HG03196 (cell line): ENCODE data around the gene EAPP.
"Not testable (repeated sequence)": the region's sequence is repeated elsewhere in the genome, so short reads cannot be mapped to it uniquely, and the experiment has no call there.

ENCODE experiments used
- ATAC-seq: cut with Tn5 transposase; IDR thresholded peaks from one replicate; pipeline ENCODE4 v1.9.1; 2021; ENCODE audit not compliant: unreplicated experiment

The EAPP gene

GRCh38 chr14:34539407-34540180 is at the start of gene EAPP:
Gene EAPP, minus strand, starts transcription at chr14:34539701. Its CDS starts 73 bp downstream, at chr14:34539628.
- ATAC-seq, result peak; percentile 98

- no peak for ATAC-seq
Observed at GRCh38 chr14:34583525-34583924, 44.0 kb upstream of the EAPP start.

- ATAC-seq, result no peak
Observed at GRCh38 chr14:34582117-34582680, 42.7 kb upstream of the EAPP start.

GRCh38 chr14:34580381-34580780 is 40.9 kb upstream of the EAPP start:
- no peak for ATAC-seq

- ATAC-seq, result no peak
Observed at GRCh38 chr14:34571771-34572170, 32.3 kb upstream of the EAPP start.

- no peak for ATAC-seq
Observed at GRCh38 chr14:34569750-34570149, 30.2 kb upstream of the EAPP start.

GRCh38 chr14:34568803-34569202 is 29.3 kb upstream of the EAPP start:
- ATAC-seq, result no peak

GRCh38 chr14:34562776-34563150 is 23.3 kb upstream of the EAPP start:
- no peak for ATAC-seq

- not testable (repeated sequence) for ATAC-seq
Observed at GRCh38 chr14:34562037-34562775, 22.7 kb upstream of the EAPP start.

GRCh38 chr14:34556498-34556829 is 17.0 kb upstream of the EAPP start:
- ATAC-seq, result peak; percentile 56

GRCh38 chr14:34555583-34556497 is 16.3 kb upstream of the EAPP start:
- ATAC-seq, result peak; percentile 68

- no peak for ATAC-seq
Observed at GRCh38 chr14:34554540-34555250, 15.2 kb upstream of the EAPP start.

- ATAC-seq, result not testable (repeated sequence)
Observed at GRCh38 chr14:34549276-34549966, 9.9 kb upstream of the EAPP start.

GRCh38 chr14:34548472-34548981 is 9.0 kb upstream of the EAPP start:
- ATAC-seq, result no peak

GRCh38 chr14:34547136-34547520 is 7.6 kb upstream of the EAPP start:
- ATAC-seq, result peak; percentile 25

- ATAC-seq, result peak; percentile 71
Observed at GRCh38 chr14:34546272-34547135, 7.0 kb upstream of the EAPP start.

GRCh38 chr14:34540181-34541059 is 919 bp upstream of the EAPP start:
- not testable (repeated sequence) for ATAC-seq
